Esophagus squamous epithelium (tissue), 5 donors: ENCODE measurements around the gene MEGF10. TPM values are rescaled to one million over a fixed set of nuclear protein-coding genes. Genes with fewer than 3 reads are reported as not detected.

ENCODE experiments used
- DNase-seq: peaks from one replicate; lab custom pipeline; 2025; lab: John Stamatoyannopoulos, UW
- H3K27ac ChIP-seq, 4 donors: fragments of 200-600 bp; sonication (generic); one replicate each; pipeline ENCODE4 v1.5.1; 2016 to 2019; ENCODE audit warnings: mild to moderate bottlenecking in 1 of 4
- H3K27me3 ChIP-seq, 4 donors: fragments of 200-600 bp; sonication (generic); 1 replicate in 3 of 4; 2 replicates in 1 of 4; pipeline versions ENCODE4 v1.5.1 to v1.6.0; 2017 to 2021; ENCODE audit warnings: antibody characterized with exemption in 1 of 4
- H3K36me3 ChIP-seq, 3 donors: fragments of 200-600 bp; sonication (generic); one replicate each; pipeline ENCODE4 v1.5.1; 2016 to 2019
- H3K4me1 ChIP-seq, 3 donors: fragments of 200-600 bp; sonication (generic); one replicate each; pipeline ENCODE4 v1.5.1; 2017 to 2019
- H3K4me3 ChIP-seq, 4 donors: fragments of 200-600 bp; sonication (generic); 1 replicate in 3 of 4; 2 replicates in 1 of 4; pipeline ENCODE4 v1.5.1; 2016 to 2019; ENCODE audit warnings: mild to moderate bottlenecking in 2 of 4, moderate library complexity in 1 of 4
- H3K9me3 ChIP-seq, 3 donors: fragments of 200-600 bp; sonication (generic); one replicate each; pipeline ENCODE4 v1.5.1; 2016 to 2019
- CTCF ChIP-seq, 6 experiments: fragments of 450-650 bp in 4 of 6; fragments of 200-600 bp in 2 of 6; sonication (generic) in 2 of 6; IDR thresholded peaks; one replicate each; pipeline ENCODE4 v1.5.1; 2016 to 2019; ENCODE audit warnings: antibody characterized with exemption in 6 of 6, mild to moderate bottlenecking in 4 of 6, moderate library complexity in 4 of 6
- POLR2A ChIP-seq, 4 donors: fragments of 450-650 bp; IDR thresholded peaks; one replicate each; pipeline ENCODE4 v1.6.1; 2017; ENCODE audit warnings: antibody characterized with exemption in 4 of 4, mild to moderate bottlenecking in 4 of 4, moderate library complexity in 3 of 4
- WGBS, 2 donors: methylation state at CpG; one replicate each; pipeline ENCODE4 v1.1.5; 2018; 5-methylcytosine and 5-hydroxymethylcytosine counted together
- intact Hi-C: fragments of 100-400 bp; cut with DNase I; formaldehyde crosslinking; loops from one replicate; pipeline ENCODE4 v1.15.0; 2022
- total RNA-seq, 4 donors: library from RNA; depleted of rRNA; stranded (reverse); fragments of >200 nt; gene quantifications; one replicate each; pipeline ENCODE4 v1.1.0, GENCODE V29; 2016
- donor health status: DM: yes; HTN: yes; CAD: no.

The MEGF10 gene
- total RNA-seq, 4 donors from 2014 or later: 1.1 TPM; not detected in 3

- Histone ChIP-seq H3K4me3 (no peak overlapping the region), H3K27me3 (peaks cover 0 to 4% (median 0%) of the 10 kb centered on the region in 4 donors), H3K4me1 (no peaks in the 10 kb centered on the region), H3K27ac (no peak overlapping the region), H3K36me3 (no peaks in the 10 kb centered on the region), H3K9me3 (no peaks in the 10 kb centered on the region)
- WGBS, 2 donors: 54 to 70% methylated on average over 4 of the region's 4 CpGs
- TF ChIP-seq CTCF (IDR thresholded peaks at IDR 0.05): no peak
- no peak for TF ChIP-seq POLR2A (IDR thresholded peaks at IDR 0.05)
- no peak for DNase-seq
- intact Hi-C loops: no loop called here
Measured at GRCh38 chr5:127353796-127354195, 63.2 kb downstream of the MEGF10 start.

GRCh38 chr5:127355337-127355736, 64.7 kb downstream of the MEGF10 start:
- intact Hi-C loops: no loop called here
- no peak for DNase-seq
- 56 to 60% methylated on average over 7 of the region's 7 CpGs for WGBS, 2 donors

GRCh38 chr5:127358284-127358683, 67.7 kb downstream of the MEGF10 start:
- intact Hi-C loops: no loop called here
- H3K27me3 ChIP-seq: peaks cover 0 to 4% (median 0%) of the 10 kb centered on the region in 4 donors
- TF ChIP-seq CTCF (IDR thresholded peaks at IDR 0.05) (no peak), POLR2A (IDR thresholded peaks at IDR 0.05) (no peak)
- H3K4me3 ChIP-seq: no peak overlapping the region
- no peak for DNase-seq
- WGBS, 2 donors: 54 to 64% methylated on average over 2 of the region's 2 CpGs
- H3K27ac ChIP-seq: no peak overlapping the region
- no peaks in the 10 kb centered on the region for H3K36me3 ChIP-seq
- no peaks in the 10 kb centered on the region for H3K9me3 ChIP-seq
- H3K4me1 ChIP-seq: no peaks in the 10 kb centered on the region

More at GRCh38 chr5:127355337-127355736, 64.7 kb downstream of the MEGF10 start:
- no peak overlapping the region for H3K27ac ChIP-seq
- H3K36me3 ChIP-seq: no peaks in the 10 kb centered on the region
- TF ChIP-seq POLR2A (IDR thresholded peaks at IDR 0.05): no peak
- no peak for TF ChIP-seq CTCF (IDR thresholded peaks at IDR 0.05)
- H3K4me1 ChIP-seq: no peaks in the 10 kb centered on the region
- H3K9me3 ChIP-seq: no peaks in the 10 kb centered on the region
- H3K4me3 ChIP-seq: no peak overlapping the region
- peaks cover 0 to 4% (median 0%) of the 10 kb centered on the region in 4 donors for H3K27me3 ChIP-seq

- Histone ChIP-seq H3K27ac (no peak overlapping the region), H3K9me3 (no peaks in the 10 kb centered on the region), H3K4me1 (no peaks in the 10 kb centered on the region), H3K27me3 (peaks cover 0 to 4% (median 0%) of the 10 kb centered on the region in 4 donors), H3K36me3 (no peaks in the 10 kb centered on the region), H3K4me3 (no peak overlapping the region)
- no peak for TF ChIP-seq CTCF (IDR thresholded peaks at IDR 0.05)
- no peak for TF ChIP-seq POLR2A (IDR thresholded peaks at IDR 0.05)
- intact Hi-C loops: no loop called here
- 74 to 89% methylated on average over 1 of the region's 1 CpG for WGBS, 2 donors
- no peak for DNase-seq
Measured at GRCh38 chr5:127358740-127359139, 68.1 kb downstream of the MEGF10 start.

- TF ChIP-seq CTCF (IDR thresholded peaks at IDR 0.05) (no peak), POLR2A (IDR thresholded peaks at IDR 0.05) (no peak)
- intact Hi-C loops: no loop called here
Measured at GRCh38 chr5:127359502-127359901, 68.9 kb downstream of the MEGF10 start.

More at GRCh38 chr5:127359502-127359901, 68.9 kb downstream of the MEGF10 start:
- Histone ChIP-seq H3K9me3 (no peaks in the 10 kb centered on the region), H3K4me3 (no peak overlapping the region), H3K27me3 (no peaks in the 10 kb centered on the region), H3K36me3 (no peaks in the 10 kb centered on the region), H3K27ac (no peak overlapping the region), H3K4me1 (no peaks in the 10 kb centered on the region)
- no peak for DNase-seq
- 83 to 88% methylated on average over 2 of the region's 2 CpGs for whole genome bisulfite sequencing, 2 donors
